AG08396 (cell line): ENCODE data around the gene ZNF324.
"Not testable (repeated sequence)": the region's sequence is repeated elsewhere in the genome, so short reads cannot be mapped to it uniquely, and the experiment has no call there.

Experiments
- DNase-seq: peaks from one replicate; pipeline ENCODE4 v3.0.0; 2012; ENCODE audit warnings: low spot score, mixed read lengths

ZNF324 gene

DNA sequence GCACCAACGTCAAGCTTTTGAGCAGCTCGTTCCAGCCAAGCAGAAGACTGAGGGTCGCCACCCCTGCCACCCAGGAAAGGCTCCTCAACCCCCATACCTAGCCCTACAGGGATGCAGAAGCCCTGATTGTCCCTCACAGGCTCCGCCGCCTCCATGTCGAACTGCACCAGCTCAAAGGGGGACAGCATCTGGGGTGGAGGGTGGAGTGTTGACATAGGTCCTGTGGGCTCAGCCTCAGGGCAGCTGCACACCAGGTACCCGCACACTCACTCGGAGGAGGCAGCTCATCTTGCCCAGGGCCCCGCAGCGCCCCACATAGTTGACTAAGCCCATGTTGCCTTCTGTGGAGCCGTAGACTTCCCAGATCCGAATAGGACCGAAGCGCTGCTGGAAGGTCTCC is 33.4 kb downstream of the ZNF324 start:
- no peak for DNase-seq

DNA sequence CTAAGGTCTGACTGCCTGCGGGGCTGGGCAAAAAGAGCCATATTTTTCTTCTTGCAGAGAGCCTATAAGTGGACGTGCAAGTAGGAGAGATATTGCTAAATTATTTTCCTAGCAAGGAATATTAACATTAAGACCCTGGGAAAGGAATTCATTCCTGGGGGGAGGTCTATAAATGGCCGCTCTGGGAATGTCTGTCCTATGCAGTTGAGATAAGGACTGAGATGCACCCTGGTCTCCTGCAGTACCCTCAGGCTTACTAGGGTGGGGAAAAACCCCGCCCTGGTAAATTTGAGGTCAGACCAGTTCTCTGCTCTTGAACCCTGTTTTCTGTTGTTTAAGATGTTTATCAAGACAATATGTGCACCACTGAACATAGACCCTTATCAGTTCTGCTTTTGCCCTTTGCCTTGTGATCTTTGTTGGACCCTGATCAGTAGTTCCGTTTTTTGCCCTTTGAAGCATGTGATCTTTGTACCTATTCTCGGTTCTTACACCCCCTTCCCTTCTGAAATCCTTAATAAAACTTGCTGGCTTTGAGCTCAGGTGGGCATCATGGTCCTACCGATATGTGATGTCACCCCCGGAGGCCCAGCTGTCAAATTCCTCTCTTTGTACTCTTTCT is 40.8 kb downstream of the ZNF324 start:
- DNase-seq, result not testable (repeated sequence)

DNA sequence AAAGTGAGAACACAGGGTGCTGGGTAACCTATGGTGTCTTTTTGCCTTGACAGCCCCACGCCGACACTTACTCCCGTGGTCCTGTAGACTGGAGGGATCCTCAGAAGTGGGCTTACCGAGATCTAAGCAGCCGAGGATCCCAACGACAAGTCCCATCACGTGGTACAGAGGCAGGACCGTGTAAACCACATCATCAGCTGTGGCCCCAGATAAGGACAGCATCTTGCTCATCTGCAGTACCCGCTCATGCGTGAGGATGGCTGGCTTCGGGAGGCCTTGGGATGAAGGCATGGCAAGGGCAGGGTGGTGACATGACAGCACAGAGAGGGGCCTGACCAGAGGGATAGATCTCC is 42.8 kb downstream of the ZNF324 start:
- DNase-seq, result no peak

DNA sequence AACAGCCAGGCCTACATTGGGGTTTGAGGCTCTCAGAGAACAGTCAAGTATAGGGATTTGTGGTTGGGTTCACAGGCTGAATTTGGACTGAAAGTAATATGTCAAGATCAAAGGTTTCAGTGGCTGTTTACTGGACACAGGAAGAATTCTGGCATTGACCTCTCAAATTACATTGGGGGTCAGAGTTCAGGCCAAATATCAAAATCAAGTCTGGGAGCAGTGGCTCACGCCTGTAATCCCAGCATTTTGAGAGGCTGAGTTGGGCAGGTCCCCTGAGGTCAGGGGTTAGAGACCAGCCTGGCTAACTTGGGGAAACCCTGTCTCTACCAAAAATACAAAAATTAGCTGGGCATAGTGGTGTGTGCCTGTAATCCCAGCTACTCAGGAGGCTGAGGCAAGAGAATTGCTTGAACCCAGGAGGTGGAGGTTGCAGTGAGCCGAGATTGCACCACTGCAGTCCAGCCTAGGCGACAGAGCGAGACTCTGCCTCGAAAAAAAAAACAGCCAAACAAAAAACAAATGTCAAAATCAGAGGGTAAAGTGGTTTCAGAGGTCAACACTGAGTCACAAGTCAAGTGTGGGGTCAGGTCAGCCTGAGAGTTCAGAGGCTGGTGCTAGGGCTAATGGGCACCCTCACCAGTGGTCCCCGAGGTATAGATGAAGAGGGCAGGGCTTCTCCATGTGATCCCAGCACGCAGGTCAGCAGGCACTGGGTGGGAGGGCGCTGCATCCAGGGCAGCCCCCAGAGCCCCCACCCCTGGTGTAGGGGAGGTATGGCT is 43.4 kb downstream of the ZNF324 start:
- DNase-seq, result no peak

DNA sequence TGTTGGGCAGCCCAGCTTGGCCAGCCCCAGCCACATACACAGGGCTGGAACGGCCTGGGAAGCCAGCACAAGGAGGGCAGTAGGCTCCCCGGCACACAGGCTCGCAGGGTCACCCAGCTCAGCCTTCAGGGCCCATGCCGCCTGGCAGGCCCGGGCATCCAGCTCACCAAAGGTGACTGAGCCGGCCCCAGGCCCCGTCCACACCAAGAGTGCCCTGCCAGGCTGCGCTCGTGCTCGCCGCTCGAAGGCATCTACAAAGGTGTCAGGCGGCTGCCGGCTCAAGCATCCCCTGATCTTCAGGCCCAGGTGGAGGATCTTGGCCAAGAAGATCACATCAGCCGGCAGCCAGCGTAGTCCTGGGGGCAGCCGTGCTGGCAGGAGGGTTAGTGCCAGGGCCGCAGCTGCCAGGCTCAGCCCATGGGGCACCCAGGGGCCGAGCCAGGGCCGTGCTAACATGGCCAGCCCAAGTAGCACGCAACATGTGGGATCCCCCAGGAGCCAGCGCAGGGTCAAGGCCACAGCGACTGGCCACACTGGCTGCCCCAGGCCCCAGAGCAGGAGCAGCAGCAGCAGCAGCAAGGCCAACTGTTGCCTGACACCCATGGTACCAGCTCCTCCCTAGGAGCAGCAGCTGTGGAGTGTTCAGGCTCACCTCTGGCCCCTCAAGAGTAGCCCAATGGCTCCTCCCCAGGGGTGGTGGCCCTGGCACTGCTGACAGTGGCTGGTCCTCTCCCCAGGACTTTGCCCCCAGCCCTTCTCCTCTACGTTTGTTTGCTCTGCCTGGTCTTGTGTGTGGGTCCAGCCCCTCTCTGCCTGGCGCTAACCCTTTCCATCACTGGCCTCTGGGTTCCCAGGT is 44.7 kb downstream of the ZNF324 start, which contains the start of gene SLC27A5:
Gene SLC27A5 (minus strand): TSS at position 640 of the 856 bp plus-strand sequence. CDS start 37 bp downstream, at position 603.
- DNase-seq, result no peak

DNA sequence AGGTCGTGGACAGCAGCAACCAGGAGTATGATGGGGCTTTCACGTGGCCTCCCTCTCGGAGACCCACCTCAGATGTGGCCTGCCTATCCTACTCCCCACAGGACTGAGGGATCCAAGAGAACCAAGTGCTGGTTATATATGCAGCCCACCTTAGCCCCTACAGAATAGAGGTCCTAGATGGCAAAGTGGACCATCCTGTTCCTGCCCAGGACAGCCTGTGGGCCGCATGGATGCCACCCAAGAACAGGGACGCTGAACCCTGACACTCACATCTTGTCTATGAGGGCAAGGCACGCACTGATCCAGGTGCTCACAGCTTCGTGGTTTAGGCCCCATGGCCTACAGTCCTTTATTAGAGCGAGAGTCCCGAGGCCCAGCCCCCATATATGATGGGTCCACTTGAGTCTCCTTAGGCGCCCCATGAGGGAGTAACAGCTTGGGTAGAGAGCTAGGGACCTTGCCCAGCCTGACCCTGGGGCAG is 46.4 kb downstream of the ZNF324 start:
- DNase-seq, result no peak

DNA sequence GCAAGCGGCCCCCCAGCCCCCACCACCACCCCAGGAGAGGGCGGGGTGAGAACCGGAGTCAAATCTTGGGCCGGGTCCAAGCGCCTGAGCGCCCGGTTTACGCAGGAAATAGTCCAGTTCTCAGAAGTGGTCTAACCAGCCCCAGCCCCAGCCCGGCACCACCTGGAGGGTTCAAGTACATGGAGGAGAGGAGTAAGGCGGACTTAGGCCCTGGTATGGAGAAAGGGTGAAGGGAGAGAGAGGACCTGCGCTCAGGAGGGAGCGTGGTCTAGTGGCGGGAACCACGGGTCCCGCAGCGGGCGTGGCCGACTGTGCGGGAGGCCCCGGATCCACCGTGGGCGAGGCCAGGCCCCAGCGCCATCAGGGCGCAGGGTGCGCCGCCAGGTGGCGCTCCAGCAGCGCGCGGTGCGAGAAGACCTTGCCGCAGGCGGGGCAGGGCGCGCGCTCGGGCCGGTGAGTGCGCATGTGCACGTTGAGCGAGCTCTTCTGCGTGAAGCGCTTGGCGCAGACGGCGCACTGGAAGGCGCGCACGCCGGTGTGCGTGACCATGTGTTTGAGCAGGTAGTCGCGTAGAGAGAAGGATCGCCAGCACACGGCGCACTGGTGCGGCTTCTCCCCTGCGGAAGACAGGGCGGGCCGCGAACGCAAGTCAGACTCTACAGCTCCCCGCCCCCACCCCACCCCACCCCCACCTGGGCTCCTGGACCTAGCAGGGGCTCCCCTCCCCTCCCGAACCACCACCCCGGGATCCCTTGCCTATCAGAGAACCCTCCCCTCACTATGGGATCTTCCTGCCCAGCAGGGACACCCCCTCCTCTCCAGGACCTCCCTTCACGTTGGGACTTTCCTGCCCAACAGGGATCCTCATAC is 47.0 kb downstream of the ZNF324 start:
- DNase-seq, result peak; percentile 86

DNA sequence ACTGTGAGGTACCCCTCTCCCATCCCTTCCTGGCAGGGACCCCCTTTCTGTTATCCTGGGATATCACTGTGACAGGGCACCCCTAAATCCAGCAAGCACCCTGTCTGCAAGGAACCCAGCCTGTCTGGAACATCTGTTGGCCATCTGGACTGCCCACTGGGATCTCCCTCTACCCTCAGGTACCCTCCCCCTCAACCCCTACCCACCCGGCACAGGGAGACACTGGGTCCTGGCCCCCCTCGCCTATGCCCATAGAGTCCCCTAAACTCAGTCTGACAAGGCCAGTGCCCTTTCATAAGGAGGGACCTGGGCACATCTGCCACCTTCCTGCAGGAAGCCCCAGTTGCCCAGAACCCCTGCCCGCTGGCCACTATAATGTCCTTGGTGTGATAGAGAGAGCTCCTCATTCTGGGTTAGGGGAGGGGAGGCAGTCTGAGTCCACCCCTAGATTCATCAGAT is 47.7 kb downstream of the ZNF324 start:
- DNase-seq, result no peak

DNA sequence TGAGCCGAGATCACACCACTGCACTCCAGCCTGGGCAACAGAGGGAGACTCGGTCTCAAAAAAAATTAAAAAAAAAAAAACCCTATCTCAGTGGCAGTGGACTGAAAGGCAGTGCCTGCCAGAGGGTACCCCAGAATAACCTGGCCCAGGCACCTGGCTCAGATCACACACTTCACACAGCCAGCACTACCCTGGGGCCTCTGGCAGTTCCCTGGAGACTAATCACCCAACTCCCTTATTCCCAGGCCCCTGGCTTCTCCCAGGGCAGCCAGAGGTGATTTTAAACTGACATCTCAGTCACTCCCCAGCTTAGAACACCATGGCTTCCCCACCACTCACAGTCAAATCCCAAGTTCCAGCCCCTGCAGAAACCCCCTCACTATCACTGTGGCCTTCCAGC is 48.4 kb downstream of the ZNF324 start:
- no peak for DNase-seq

DNA sequence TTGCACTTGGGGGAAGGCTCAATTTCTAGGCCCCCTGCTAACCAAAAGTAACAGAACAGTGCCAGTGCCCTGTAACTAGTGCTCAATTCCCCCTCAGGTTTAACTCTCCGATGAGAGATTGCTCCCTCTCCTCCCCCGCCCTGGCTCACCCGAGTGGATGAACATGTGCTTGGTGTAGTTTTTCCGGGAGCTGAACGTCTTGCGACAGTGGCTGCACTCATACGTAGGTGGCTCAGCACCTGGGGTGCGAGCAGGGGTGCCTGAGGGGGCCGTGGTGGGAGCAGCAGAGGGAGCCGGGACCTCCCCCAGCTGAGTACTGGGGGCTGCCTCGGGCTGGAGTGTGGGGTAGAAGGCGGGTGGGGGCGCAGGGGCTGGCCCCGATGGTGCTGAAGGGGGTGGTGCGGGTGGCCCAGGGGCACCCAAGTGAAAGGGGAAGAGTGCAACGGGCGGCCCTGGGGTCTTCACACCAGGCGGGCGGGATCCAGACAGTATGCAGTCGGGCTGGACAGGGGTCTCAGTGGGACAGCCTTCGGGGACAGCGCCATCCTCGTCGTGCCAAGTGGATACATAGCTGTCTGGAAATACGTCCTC is 49.5 kb downstream of the ZNF324 start:
- DNase-seq, result no peak

DNA sequence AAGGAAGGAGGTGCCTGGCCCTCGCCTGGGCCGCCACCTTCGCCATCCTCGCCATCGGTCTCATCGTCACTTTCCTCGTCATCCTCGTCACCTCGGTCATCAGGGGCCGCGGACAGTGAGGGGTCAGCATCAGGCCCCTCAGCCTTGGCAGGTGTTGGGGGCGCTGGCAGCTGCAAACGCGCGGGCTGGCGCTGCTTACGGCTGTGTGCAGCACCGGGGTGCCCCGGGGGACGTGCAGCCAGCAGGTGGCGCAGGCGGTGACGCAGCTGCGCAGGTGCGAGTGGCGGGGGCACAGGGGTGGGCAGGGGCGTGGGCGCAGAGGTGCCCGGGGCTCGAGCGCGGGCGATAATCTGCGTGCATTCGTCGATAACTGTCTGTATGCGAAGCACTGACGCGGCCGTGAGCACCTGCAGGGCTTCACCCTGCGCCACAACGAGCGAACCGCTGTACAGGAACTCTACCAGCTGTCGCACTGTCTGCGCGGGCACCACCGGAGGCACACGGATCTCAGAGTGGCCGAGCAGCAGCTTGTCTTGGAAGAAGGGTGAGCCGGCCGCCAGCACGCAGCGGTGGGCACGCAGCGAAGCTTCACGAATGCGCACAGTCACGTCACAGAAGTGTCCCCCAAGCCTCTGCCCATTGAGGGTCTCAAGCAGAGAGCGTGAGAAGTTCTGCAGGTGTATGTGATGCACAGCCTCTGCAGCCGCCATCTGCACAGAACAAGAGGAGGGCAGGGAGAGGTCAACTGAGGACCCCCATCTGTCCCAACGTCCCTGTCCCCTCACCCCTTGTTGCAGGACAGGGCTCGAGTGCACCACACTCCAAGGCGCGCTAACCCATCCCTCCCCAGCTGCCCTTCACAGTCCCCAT is 50.3 kb downstream of the ZNF324 start:
- DNase-seq, result no peak

DNA sequence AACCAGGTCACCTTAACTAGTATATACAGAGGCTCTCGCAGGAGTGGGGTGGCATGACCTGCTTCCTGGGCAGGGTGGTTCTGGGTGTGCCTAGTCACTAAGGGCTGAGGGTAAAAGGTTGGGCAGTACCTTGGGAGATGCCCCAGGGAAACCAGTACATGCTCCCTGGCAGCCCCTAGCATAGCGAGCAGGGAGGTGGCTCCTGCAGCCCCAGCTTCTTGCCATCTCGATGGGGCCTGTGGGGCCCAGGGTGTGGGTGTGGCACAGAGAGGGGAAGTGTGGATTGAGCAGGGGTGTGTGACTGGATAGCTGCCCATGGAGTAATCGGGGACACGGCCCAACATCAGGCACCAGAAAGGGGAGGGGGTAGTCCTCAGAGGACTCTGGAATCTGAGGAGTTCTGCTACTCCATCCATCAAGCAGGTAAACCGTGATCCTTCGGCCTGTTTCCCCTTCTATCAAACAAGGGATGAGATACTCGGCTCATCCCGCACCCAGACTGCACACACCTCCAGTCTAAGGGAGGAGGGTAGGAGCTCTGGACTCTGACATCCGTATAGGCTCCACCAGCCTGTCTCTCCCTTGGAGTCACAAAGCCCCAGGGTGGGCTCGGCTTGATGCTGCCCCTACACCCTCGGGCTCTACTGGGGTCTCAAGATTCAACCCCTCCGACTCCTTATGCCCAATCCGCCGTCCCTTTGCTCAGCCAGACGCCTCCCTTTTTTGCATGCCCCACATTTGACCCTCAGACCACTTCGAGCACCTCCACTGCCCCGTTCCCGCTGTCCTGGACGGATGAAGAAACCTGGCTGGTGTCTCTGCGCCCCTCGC is 51.6 kb downstream of the ZNF324 start:
- DNase-seq, result no peak

DNA sequence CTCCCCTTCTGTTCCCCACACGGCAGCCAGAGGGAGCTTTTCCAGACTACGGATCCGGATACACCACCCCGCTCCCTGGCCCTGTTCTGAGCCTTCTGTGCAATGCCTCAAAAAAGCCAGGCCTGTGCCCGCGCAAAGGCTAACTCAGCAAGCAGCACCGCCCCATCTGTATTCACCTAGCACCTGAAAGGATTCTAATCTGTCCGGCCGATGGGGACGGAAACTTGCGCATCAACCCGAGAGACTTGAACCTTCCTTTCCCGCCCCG is 52.1 kb downstream of the ZNF324 start:
- peak; percentile 87 for DNase-seq

DNA sequence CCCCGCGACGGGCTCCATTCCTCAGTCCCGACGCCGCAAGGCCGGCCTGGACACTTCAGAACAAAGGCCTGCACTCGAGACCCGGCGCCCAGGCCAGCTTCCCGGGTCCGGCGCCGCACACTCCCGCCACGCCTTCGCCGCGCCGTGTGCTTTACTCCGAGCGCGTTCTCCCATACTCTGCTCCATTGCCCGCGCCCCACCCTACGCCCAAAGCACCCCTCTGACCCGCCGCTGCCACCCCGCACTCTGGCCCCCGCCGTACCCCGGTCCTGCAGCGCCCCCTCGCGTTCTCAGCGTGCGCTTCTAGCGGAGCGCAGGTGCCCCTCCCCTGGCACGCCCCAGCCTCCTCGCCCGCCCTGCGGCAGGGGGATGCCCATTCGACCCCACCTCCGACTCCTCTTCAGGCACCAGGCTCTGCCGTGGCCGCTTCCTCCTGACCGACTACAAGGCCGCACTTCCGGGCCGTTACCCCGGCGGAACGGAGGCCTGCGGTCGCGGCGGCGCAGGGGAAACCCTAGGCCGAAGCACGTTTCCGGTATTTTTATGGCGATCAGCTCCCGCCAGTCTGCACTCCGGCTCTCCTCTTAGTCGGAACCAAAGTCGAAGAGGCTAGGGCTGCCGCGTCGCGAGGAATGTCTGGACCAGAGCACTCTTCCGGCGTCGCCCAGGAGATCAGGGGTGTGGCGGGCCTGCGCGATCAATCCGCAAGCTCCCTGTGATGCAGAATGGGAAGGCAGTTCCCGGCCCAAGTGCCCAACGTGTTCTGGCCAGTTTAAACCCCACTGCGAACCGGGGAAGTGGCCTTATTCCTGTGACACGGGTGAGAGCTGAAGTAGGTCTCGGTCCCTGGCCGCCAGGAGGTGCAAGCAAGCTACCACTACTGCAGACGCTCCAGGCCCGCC is 52.7 kb downstream of the ZNF324 start, which contains the start of gene ZBTB45:
Gene ZBTB45 (minus strand): TSS at position 456 of the 902 bp plus-strand sequence. CDS start 2,137 bp downstream, outside the sequence.
- peak; percentile 90 for DNase-seq

DNA sequence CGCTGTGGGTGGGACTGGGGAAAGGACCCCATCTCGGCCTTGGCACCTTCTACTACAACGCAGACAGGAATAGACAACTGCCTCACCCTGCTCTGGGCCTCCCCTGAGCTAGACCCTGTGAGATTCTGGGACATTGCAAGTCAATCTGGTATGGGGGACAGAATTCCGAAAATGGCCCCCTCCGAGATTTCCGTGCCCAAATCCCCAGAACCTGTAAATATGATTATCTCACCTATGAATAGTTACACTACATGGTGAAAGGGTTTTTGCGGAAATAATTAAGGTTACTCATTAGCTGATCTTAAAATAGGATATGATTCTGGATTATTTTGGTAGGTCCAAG is 53.3 kb downstream of the ZNF324 start:
- no peak for DNase-seq

DNA sequence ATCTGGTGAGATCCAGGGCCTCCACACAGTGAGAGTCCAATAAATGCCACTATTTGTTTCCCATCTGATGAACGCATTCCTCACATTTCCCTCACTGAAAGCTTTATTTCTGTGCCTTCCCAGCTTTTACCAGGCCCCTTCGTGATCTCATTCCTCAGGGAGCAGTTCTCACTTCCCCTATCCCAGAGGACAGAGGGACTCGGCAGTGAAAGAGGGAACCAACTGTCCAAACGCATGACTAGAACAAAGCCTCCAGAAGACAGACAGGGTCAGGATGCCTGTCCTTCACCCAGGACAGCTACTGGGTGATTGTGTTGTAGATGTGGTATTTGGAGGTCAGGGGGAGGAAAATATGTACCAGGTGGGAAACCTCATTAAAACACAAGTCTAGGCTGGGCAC is 54.8 kb downstream of the ZNF324 start:
- no peak for DNase-seq

DNA sequence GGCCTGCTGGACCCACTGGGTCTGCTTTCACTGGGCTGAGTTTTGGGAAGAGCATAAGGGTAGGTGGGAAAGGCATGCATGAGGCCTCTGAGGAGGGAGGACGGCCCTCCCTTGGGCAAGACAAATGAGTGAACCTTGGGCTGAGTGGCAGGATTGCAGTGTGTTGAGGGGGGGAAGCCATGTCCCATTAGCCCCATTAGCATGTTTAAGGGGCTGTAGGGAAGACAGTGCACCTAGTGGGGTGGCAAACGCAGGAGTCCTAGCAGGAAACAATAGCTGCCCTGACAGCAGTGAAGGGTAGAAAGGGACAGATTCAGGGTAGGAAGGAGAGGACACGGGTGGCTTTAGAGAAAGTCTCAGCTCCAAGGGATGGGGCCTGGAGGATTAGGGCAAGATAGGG is 55.8 kb downstream of the ZNF324 start:
- DNase-seq, result no peak
